RWPE2 (cell line): ENCODE results near the gene ORC4.
A peak's percentile ranks its signal among the peaks of the same experiment; 100 is the strongest.

ENCODE experiments used
- ATAC-seq: fragments of 200-7000 bp; cut with Tn5 transposase; 3 replicates; pipeline ENCODE4 v1.9.1; 2021; ENCODE audit warnings: low read depth
- DNase-seq: peaks from one replicate; pipeline ENCODE4 v3.0.0-alpha.2; 2020; ENCODE audit warnings: low spot score
- H3K27ac ChIP-seq: fragments of 450-650 bp; 2 replicates; pipeline ENCODE4 v1.5.1; 2017; ENCODE audit warnings: mild to moderate bottlenecking; ENCODE audit not compliant: poor library complexity, severe bottlenecking
- H3K27me3 ChIP-seq: fragments of 250-450 bp; sonication (Bioruptor Pico); 2 replicates; pipeline ENCODE4 v1.5.1; 2021; ENCODE audit warnings: mild to moderate bottlenecking, moderate library complexity; ENCODE audit not compliant: insufficient read depth, poor library complexity, severe bottlenecking
- H3K36me3 ChIP-seq: fragments of 250-450 bp; sonication (Bioruptor Pico); 2 replicates; pipeline ENCODE4 v1.5.1; 2020; ENCODE audit warnings: low read depth, mild to moderate bottlenecking, moderate library complexity
- H3K4me1 ChIP-seq: fragments of 250-450 bp; sonication (Bioruptor Pico); 2 replicates; pipeline ENCODE4 v1.5.1; 2021; ENCODE audit warnings: mild to moderate bottlenecking, moderate library complexity; ENCODE audit not compliant: insufficient read depth, poor library complexity, severe bottlenecking
- H3K4me3 ChIP-seq: fragments of 250-450 bp; sonication (Bioruptor Pico); 2 replicates; pipeline ENCODE4 v1.5.1; 2021; ENCODE audit warnings: mild to moderate bottlenecking, moderate library complexity; ENCODE audit not compliant: severe bottlenecking
- H3K9me3 ChIP-seq: fragments of 250-450 bp; sonication (Bioruptor Pico); 2 replicates; pipeline ENCODE4 v1.5.1; 2021; ENCODE audit warnings: mild to moderate bottlenecking, moderate library complexity; ENCODE audit not compliant: severe bottlenecking
- CTCF ChIP-seq: fragments of 450-650 bp; IDR thresholded peaks from one replicate; pipeline ENCODE4 v1.5.1; 2017; ENCODE audit warnings: mild to moderate bottlenecking, moderate library complexity; ENCODE audit not compliant: poor library complexity, severe bottlenecking

Gene ORC4

GRCh38 chr2:147916723-147917122, 103.8 kb downstream of the ORC4 start:
- no peak for TF ChIP-seq CTCF
- Histone ChIP-seq H3K4me1 (no peaks in the 10 kb centered on the region), H3K36me3 (peaks cover 7% of the 10 kb centered on the region; the same call in 1 of the 2 replicates), H3K27me3 (no peaks in the 10 kb centered on the region), H3K4me3 (no peak overlapping the region), H3K9me3 (no peaks in the 10 kb centered on the region), H3K27ac (no peak overlapping the region)
- ATAC-seq (no peak), DNase-seq (no peak)

- Histone ChIP-seq H3K27ac (no peak overlapping the region), H3K36me3 (peaks cover 7% of the 10 kb centered on the region; the same call in 1 of the 2 replicates), H3K4me1 (no peaks in the 10 kb centered on the region), H3K4me3 (no peak overlapping the region), H3K27me3 (no peaks in the 10 kb centered on the region), H3K9me3 (no peaks in the 10 kb centered on the region)
- ATAC-seq (no peak), DNase-seq (no peak)
- no peak for TF ChIP-seq CTCF
These were observed 104.5 kb downstream of the ORC4 start for GRCh38 chr2:147916067-147916466.

GRCh38 chr2:147913701-147914480, 106.6 kb downstream of the ORC4 start:
- ATAC-seq (no peak), DNase-seq (no peak)
- Histone ChIP-seq H3K27me3 (no peaks in the 10 kb centered on the region), H3K4me1 (no peaks in the 10 kb centered on the region), H3K36me3 (peaks cover 7% of the 10 kb centered on the region; the same call in 1 of the 2 replicates), H3K27ac (no peak overlapping the region), H3K4me3 (no peak overlapping the region), H3K9me3 (no peaks in the 10 kb centered on the region)
- TF ChIP-seq CTCF: no peak

- Histone ChIP-seq H3K4me3 (no peak overlapping the region), H3K27ac (no peak overlapping the region), H3K27me3 (no peaks in the 10 kb centered on the region), H3K4me1 (no peaks in the 10 kb centered on the region), H3K9me3 (no peaks in the 10 kb centered on the region), H3K36me3 (no peaks in the 10 kb centered on the region)
- DNase-seq: no peak
- TF ChIP-seq CTCF: peak; percentile 91
- ATAC-seq: no peak
These were observed 109.5 kb downstream of the ORC4 start for GRCh38 chr2:147910990-147911473.

- H3K9me3 ChIP-seq: no peaks in the 10 kb centered on the region
- DNase-seq (no peak), ATAC-seq (no peak)
- no peaks in the 10 kb centered on the region for H3K36me3 ChIP-seq
- no peak overlapping the region for H3K4me3 ChIP-seq
- no peak for TF ChIP-seq CTCF
- H3K27me3 ChIP-seq: no peaks in the 10 kb centered on the region
- no peak overlapping the region for H3K27ac ChIP-seq
- H3K4me1 ChIP-seq: no peaks in the 10 kb centered on the region
These were observed 111.4 kb downstream of the ORC4 start for GRCh38 chr2:147909178-147909577.
